Fibroblast of villous mesenchyme (primary cell): ENCODE data around the gene XPO1. TPM values are rescaled to one million over a fixed set of nuclear protein-coding genes. Genes with fewer than 3 reads are reported as not detected.
A peak's percentile ranks its signal among the peaks of the same experiment; 100 is the strongest.

Experiments used
- DNase-seq: peaks from one replicate; pipeline ENCODE4 v3.0.0-alpha.2; 2010; ENCODE audit warnings: low read depth
- H3K4me3 ChIP-seq: 2 replicates; pipeline ENCODE4 v1.5.1; 2011; ENCODE audit warnings: low read depth, mild to moderate bottlenecking, low read length
- CTCF ChIP-seq: IDR thresholded peaks from 2 replicates; pipeline ENCODE4 v1.5.1; 2012; ENCODE audit warnings: low read depth, mild to moderate bottlenecking, low read length; ENCODE audit not compliant: insufficient read depth
- total RNA-seq: library from RNA; depleted of rRNA; stranded (reverse); fragments of >200 nt; gene quantifications from 2 replicates; pipeline ENCODE4 v1.2.3, GENCODE V29; 2012

Gene XPO1
- total RNA-seq, 1 donor = 282 TPM

- no peak for DNase-seq
- H3K4me3 ChIP-seq = peak overlapping the region; percentile 97
- TF ChIP-seq CTCF = no peak
Measured at GRCh38 chr2:61538920-61539520, 864 bp upstream of the XPO1 start.

GRCh38 chr2:61537950-61538199 is 281 bp downstream of the XPO1 start:
- no peak for TF ChIP-seq CTCF
- no peak for DNase-seq
- H3K4me3 ChIP-seq = peak overlapping the region; percentile 97

GRCh38 chr2:61537277-61537949 is 743 bp downstream of the XPO1 start:
- TF ChIP-seq CTCF = no peak
- H3K4me3 ChIP-seq = peak overlapping the region; percentile 97
- DNase-seq = no peak

- no peak for TF ChIP-seq CTCF
- peak; percentile 95 for DNase-seq
- H3K4me3 ChIP-seq = peak overlapping the region; percentile 97
Measured at GRCh38 chr2:61536572-61537276, 1.4 kb downstream of the XPO1 start.

- peak overlapping the region; percentile 97 for H3K4me3 ChIP-seq
- TF ChIP-seq CTCF = no peak
- peak; percentile 52 for DNase-seq
Measured at GRCh38 chr2:61536180-61536571, 2.0 kb downstream of the XPO1 start.

- no peak for DNase-seq
- TF ChIP-seq CTCF = no peak
- H3K4me3 ChIP-seq = peak overlapping the region; percentile 97
Measured at GRCh38 chr2:61535449-61535848, 2.7 kb downstream of the XPO1 start.

GRCh38 chr2:61534926-61535325 is 3.2 kb downstream of the XPO1 start:
- H3K4me3 ChIP-seq = peak overlapping the region; percentile 97
- DNase-seq = no peak
- TF ChIP-seq CTCF = no peak
